HepG2 (cell line): Measurements from ENCODE around the gene ZCCHC24. TPM values are rescaled to one million over a fixed set of nuclear protein-coding genes. Genes with fewer than 3 reads are reported as not detected.

Experiments
- ATAC-seq: fragments of 200-7000 bp; cut with Tn5 transposase; 3 replicates; pipeline ENCODE4 v1.9.1; 2020; ENCODE audit warnings: mild to moderate bottlenecking, moderate library complexity
- BruUV-seq: library from RNA; stranded (reverse); fragments of 400-500 nt; replicated peaks from 2 replicates; lab custom pipeline; 2021; lab: Mats Ljungman, UMichigan
- CTCF ChIA-PET: fragments of 300-600 bp; formaldehyde crosslinking; extraction: SDS; loops from one replicate; lab custom pipeline; 2021; ENCODE audit warnings: low total read pairs, inconsistent platforms, low intra/inter-chr PET ratio; lab: Yijun Ruan, JAX
- POLR2A ChIA-PET: fragments of 350-600 bp; sonication (Branson Sonifier 250); formaldehyde crosslinking; loops from one replicate; lab custom pipeline; 2020; ENCODE audit warnings: antibody characterized with exemption, inconsistent platforms; lab: Yijun Ruan, JAX
- DNase-seq: peaks from one replicate; pipeline ENCODE4 v3.0.0-alpha.2; 2015; ENCODE audit warnings: low spot score
- FAIRE-seq: peaks from 3 replicates; lab custom pipeline; 2011; peaks lifted over from hg19 to GRCh38; lab: Jason Lieb, UNC
- H2AFZ ChIP-seq: one replicate; pipeline ENCODE4 v1.6.1; 2011; ENCODE audit warnings: low read length, inconsistent platforms
- H3K27ac ChIP-seq: fragments of 300-600 bp; 3 replicates; pipeline ENCODE4 v1.8.0; 2011; ENCODE audit warnings: mixed run types, mild to moderate bottlenecking, mixed read lengths, low read length, inconsistent platforms; ENCODE audit not compliant: insufficient read depth; ENCODE audit errors: extremely low read length
- H3K27me3 ChIP-seq, 2 experiments: fragments of 200-600 bp in 1 of 2; 2 replicates in 1 of 2; 3 replicates in 1 of 2; pipeline versions ENCODE4 v1.6.0 to v1.8.0; 2011; ENCODE audit warnings: low read length in 2 of 2, mild to moderate bottlenecking in 2 of 2, moderate library complexity in 2 of 2, inconsistent platforms in 1 of 2; ENCODE audit not compliant: insufficient read depth in 2 of 2, control insufficient read depth in 1 of 2
- H3K36me3 ChIP-seq, 2 experiments: fragments of 200-600 bp in 1 of 2; replicated peaks in 1 of 2; 2 replicates in 1 of 2; 3 replicates in 1 of 2; pipeline versions ENCODE4 v1.5.1 to v1.8.0; 2011; ENCODE audit warnings: low read length in 2 of 2, inconsistent platforms in 1 of 2; ENCODE audit not compliant: insufficient read depth in 2 of 2, control insufficient read depth in 1 of 2
- H3K4me1 ChIP-seq: 2 replicates; pipeline ENCODE4 v1.5.1; 2012; ENCODE audit warnings: low read length, inconsistent platforms; ENCODE audit not compliant: insufficient read depth
- H3K4me2 ChIP-seq: 2 replicates; pipeline ENCODE4 v1.6.0; 2011; ENCODE audit warnings: low read depth, low read length, inconsistent platforms
- H3K4me3 ChIP-seq, 3 experiments: fragments of 200-600 bp in 1 of 3; sonication (generic), shearing (Covaris generic) in 1 of 3; replicated peaks in 1 of 3; 2 replicates each; pipeline ENCODE4 v1.5.1; 2011 to 2016; ENCODE audit warnings: low read length in 3 of 3, inconsistent platforms in 2 of 3, low read depth in 2 of 3, mild to moderate bottlenecking in 2 of 3, control low read depth in 1 of 3, mixed read lengths in 1 of 3; ENCODE audit not compliant: insufficient read depth in 1 of 3
- H3K79me2 ChIP-seq: one replicate; pipeline ENCODE4 v1.6.1; 2011; ENCODE audit warnings: low read length, inconsistent platforms; ENCODE audit not compliant: insufficient read depth
- H3K9ac ChIP-seq: 2 replicates; pipeline ENCODE4 v1.6.0; 2011; ENCODE audit warnings: mild to moderate bottlenecking, low read depth, low read length, inconsistent platforms; ENCODE audit not compliant: insufficient read depth
- H3K9me3 ChIP-seq: 2 replicates; pipeline ENCODE4 v1.5.1; 2012; ENCODE audit warnings: mild to moderate bottlenecking, low read length
- H4K20me1 ChIP-seq: 2 replicates; pipeline ENCODE4 v1.6.0; 2011; ENCODE audit warnings: inconsistent platforms, mild to moderate bottlenecking, low read length, moderate library complexity; ENCODE audit not compliant: insufficient read depth
- AFF4 ChIP-seq: sonication (generic); formaldehyde crosslinking; IDR thresholded peaks from 2 replicates; pipeline ENCODE4 v1.4.0; 2020; ENCODE audit warnings: missing genetic modification reagents
- ATF1 ChIP-seq: IDR thresholded peaks from 2 replicates; pipeline ENCODE4 v1.6.1; 2016; ENCODE audit warnings: mild to moderate bottlenecking, control low read depth
- BORCS8-MEF2B ChIP-seq: sonication (generic); formaldehyde crosslinking; IDR thresholded peaks from 2 replicates; pipeline ENCODE4 v1.8.0; 2022; ENCODE audit warnings: mild to moderate bottlenecking, missing genetic modification reagents
- DPF2 ChIP-seq: sonication (generic); formaldehyde crosslinking; IDR thresholded peaks from 2 replicates; pipeline ENCODE4 v1.4.0; 2020; ENCODE audit warnings: mild to moderate bottlenecking, low read depth, missing genetic modification reagents, borderline replicate concordance
- FOXA3 ChIP-seq: IDR thresholded peaks from 2 replicates; pipeline ENCODE4 v1.6.1; 2016; ENCODE audit warnings: missing genetic modification reagents, missing compliant biosample characterization
- FOXJ3 ChIP-seq: sonication (generic); formaldehyde crosslinking; IDR thresholded peaks from 2 replicates; pipeline ENCODE4 v1.4.0; 2020; ENCODE audit warnings: missing genetic modification reagents, mild to moderate bottlenecking, borderline replicate concordance
- HMGA1 ChIP-seq: sonication (generic); formaldehyde crosslinking; conservative IDR thresholded peaks from 2 replicates; pipeline ENCODE4 v1.4.0; 2020; ENCODE audit warnings: missing genetic modification reagents
- JUND ChIP-seq: sonication (generic); formaldehyde crosslinking; IDR thresholded peaks from 2 replicates; pipeline ENCODE4 v1.8.0; 2022; ENCODE audit warnings: mild to moderate bottlenecking, missing genetic modification reagents
- NAIF1 ChIP-seq: sonication (generic); formaldehyde crosslinking; IDR thresholded peaks from 2 replicates; pipeline ENCODE4 v1.5.0; 2020; ENCODE audit warnings: mild to moderate bottlenecking, missing genetic modification reagents, borderline replicate concordance
- NFIB ChIP-seq: sonication (generic); formaldehyde crosslinking; IDR thresholded peaks from 2 replicates; pipeline ENCODE4 v1.9.0; 2021; ENCODE audit warnings: missing genetic modification reagents, mild to moderate bottlenecking, borderline replicate concordance
- NFKBIZ ChIP-seq: IDR thresholded peaks from 2 replicates; pipeline ENCODE4 v1.6.1; 2018; ENCODE audit warnings: missing genetic modification reagents, missing compliant biosample characterization
- TFDP1 ChIP-seq: IDR thresholded peaks from 2 replicates; pipeline ENCODE4 v1.6.1; 2016; ENCODE audit warnings: missing compliant biosample characterization, missing genetic modification reagents, borderline replicate concordance
- ZBTB7A ChIP-seq: sonication (generic); formaldehyde crosslinking; IDR thresholded peaks from 2 replicates; pipeline ENCODE4 v1.8.0; 2022; ENCODE audit warnings: mild to moderate bottlenecking, missing genetic modification reagents
- ZNF12 ChIP-seq: sonication (generic); formaldehyde crosslinking; IDR thresholded peaks from 2 replicates; pipeline ENCODE4 v1.5.0; 2020; ENCODE audit warnings: missing genetic modification reagents
- ZNF264 ChIP-seq: sonication (generic); formaldehyde crosslinking; IDR thresholded peaks from 2 replicates; pipeline ENCODE4 v1.4.0; 2020; ENCODE audit warnings: missing genetic modification reagents
- WGBS: methylation state at CpG from one replicate; pipeline ENCODE4 v1.1.6; 2017; ENCODE audit warnings: low lambda C conversion rate; 5-methylcytosine and 5-hydroxymethylcytosine counted together
- in situ Hi-C: cut with HindIII; loops from 2 replicates; pipeline ENCODE4 v1.10.0; 2017; ENCODE audit warnings: low pct_unique_long_range_greater_than_20kb; ENCODE audit not compliant: extremely low pct_ligation_motif_present
- intact Hi-C: fragments of 100-400 bp; cut with micrococcal nuclease; formaldehyde crosslinking; loops from one replicate; pipeline ENCODE4 v1.10.0; 2022; ENCODE audit not compliant: unreplicated experiment
- polyA plus RNA-seq, 8 experiments: library from polyadenylated mRNA; depleted of rRNA in 3 of 8; stranded (reverse) in 7 of 8; unstranded in 1 of 8; fragments of >200 nt; fragmentation: Illumina TruSeq in 4 of 8; extraction: Trizol in 4 of 8; gene quantifications; 2 replicates each; pipeline versions ENCODE4 v1.2.1 to v1.2.3, GENCODE V29; 2011 to 2016; ENCODE audit warnings: low read depth in 4 of 8, missing spikeins in 1 of 8, mixed read lengths in 1 of 8; ENCODE audit not compliant: insufficient read depth in 1 of 8
- total RNA-seq, 5 experiments: library from RNA; depleted of rRNA; stranded (reverse); fragments of >200 nt; fragmentation: Illumina TruSeq; extraction: Trizol; gene quantifications; 2 replicates each; pipeline ENCODE4 v1.2.3, GENCODE V29; 2016; ENCODE audit warnings: low read depth in 1 of 5

The ZCCHC24 gene
- total and polyA plus RNA-seq, 2 of the 13 experiments (the other 11 are each of a cell fraction or from before 2014, with no cell fraction given) = 3.1 to 7.9 TPM

- Histone ChIP-seq H2AFZ (no peak overlapping the region), H3K79me2 (no peaks in the 10 kb centered on the region), H3K27ac (no peak overlapping the region), H3K4me1 (peaks cover 53% of the 10 kb centered on the region), H3K9me3 (no peaks in the 10 kb centered on the region), H3K4me3 (no peak overlapping the region), H3K4me2 (no peak overlapping the region), H3K27me3 (no peaks in the 10 kb centered on the region), H4K20me1 (no peaks in the 10 kb centered on the region), H3K36me3 (no peaks in the 10 kb centered on the region), H3K9ac (no peak overlapping the region)
- no TSS peak for BruUV-seq
- intact Hi-C loops = no loop called here
- WGBS = 89% methylated on average over 3 of the region's 9 CpGs
- ATAC-seq = no peak
- no peak for DNase-seq
- ChIA-PET POLR2A (no interaction called here), CTCF (no interaction called here)
- in situ Hi-C loops = no loop called here
- no peak for TF ChIP-seq ZBTB7A (CRISPR knock-in tag)
- TF ChIP-seq NFIB (CRISPR knock-in tag) = no peak
- no peak for TF ChIP-seq ATF1 (CRISPR knock-in tag)
- TF ChIP-seq FOXJ3 (CRISPR knock-in tag) = no peak
- FAIRE-seq = no peak
These were observed 35.7 kb downstream of the ZCCHC24 start for GRCh38 chr10:79409726-79410085.

- no peaks in the 10 kb centered on the region for H4K20me1 ChIP-seq
- no peaks in the 10 kb centered on the region for H3K27me3 ChIP-seq
- ChIA-PET CTCF (no interaction called here), POLR2A (interaction anchor here (1.2 kb wide), 1 partner anchor 14 kb away, joined by 4 read pairs; no protein-coding TSS in a partner anchor)
- WGBS = 73% methylated on average over 4 of the region's 6 CpGs
- no TSS peak for BruUV-seq
- H3K36me3 ChIP-seq = no peaks in the 10 kb centered on the region
- in situ Hi-C loops = no loop called here
- H2AFZ ChIP-seq = no peak overlapping the region
- H3K4me2 ChIP-seq = no peak overlapping the region
- no peak overlapping the region for H3K9ac ChIP-seq
- no peak for FAIRE-seq
- no peak for ATAC-seq
- H3K79me2 ChIP-seq = no peaks in the 10 kb centered on the region
- no peak for DNase-seq
- no peaks in the 10 kb centered on the region for H3K9me3 ChIP-seq
- no peak overlapping the region for H3K27ac ChIP-seq
- intact Hi-C loops = no loop called here
- H3K4me1 ChIP-seq = peaks cover 58% of the 10 kb centered on the region
- H3K4me3 ChIP-seq = no peak overlapping the region
- TF ChIP-seq JUND (CRISPR knock-in tag) = no peak
- TF ChIP-seq HMGA1 = no peak
- no peak for TF ChIP-seq ZNF264 (CRISPR knock-in tag)
- no peak for TF ChIP-seq AFF4 (CRISPR knock-in tag)
- no peak for TF ChIP-seq ZNF12 (CRISPR knock-in tag)
- TF ChIP-seq TFDP1 (CRISPR knock-in tag) = no peak
- no peak for TF ChIP-seq BORCS8-MEF2B
- no peak for TF ChIP-seq FOXA3 (CRISPR knock-in tag)
- TF ChIP-seq NFKBIZ = no peak
- no peak for TF ChIP-seq DPF2
- TF ChIP-seq NAIF1 (CRISPR knock-in tag) = no peak
These were observed 36.2 kb downstream of the ZCCHC24 start for GRCh38 chr10:79409038-79409725.
